NT2/D1 (cell line): Measurements from ENCODE around the gene KLF17.

Experiments used
- YY1 ChIP-seq: IDR thresholded peaks from 2 replicates; pipeline ENCODE4 v1.6.1; 2011; ENCODE audit not compliant: insufficient read length, insufficient read depth
- ZNF274 ChIP-seq: IDR thresholded peaks from 2 replicates; pipeline ENCODE4 v1.6.1; 2011; ENCODE audit warnings: mild to moderate bottlenecking, low read depth, low read length

GRCh38 chr1:44074415-44074814, 44.2 kb upstream of the KLF17 start:
- TF ChIP-seq YY1 (no peak), ZNF274 (no peak)
